H9 (cell line): Measurements from ENCODE around the gene ARHGEF5. TPM values are rescaled to one million over a fixed set of nuclear protein-coding genes. Genes with fewer than 3 reads are reported as not detected.

Source experiments
- DNase-seq: peaks from one replicate; pipeline ENCODE4 v3.0.0-alpha.2; 2017
- H2AFZ ChIP-seq: one replicate; pipeline ENCODE4 v1.6.1; 2013; ENCODE audit warnings: mild to moderate bottlenecking, low read length, control low read depth, moderate library complexity
- H2AK5ac ChIP-seq: 2 replicates; pipeline ENCODE4 v1.6.1; 2013; ENCODE audit warnings: low read length, control low read depth, mixed read lengths; ENCODE audit not compliant: insufficient read length
- H2BK120ac ChIP-seq: one replicate; pipeline ENCODE4 v1.6.1; 2013; ENCODE audit warnings: low read depth, mild to moderate bottlenecking, low read length, control low read depth, inconsistent platforms; ENCODE audit not compliant: poor library complexity, severe bottlenecking
- H2BK12ac ChIP-seq: 2 replicates; pipeline ENCODE4 v1.6.1; 2013; ENCODE audit warnings: low read length, control low read depth, mixed read lengths, low read depth; ENCODE audit not compliant: insufficient read length
- H2BK15ac ChIP-seq: 2 replicates; pipeline ENCODE4 v1.6.1; 2013; ENCODE audit warnings: low read depth, low read length, control low read depth
- H2BK20ac ChIP-seq: one replicate; pipeline ENCODE4 v1.6.1; 2013; ENCODE audit warnings: low read depth, mild to moderate bottlenecking, low read length, control low read depth, inconsistent platforms; ENCODE audit not compliant: poor library complexity, severe bottlenecking
- H2BK5ac ChIP-seq: 2 replicates; pipeline ENCODE4 v1.6.1; 2013; ENCODE audit warnings: low read length, control low read depth, mixed read lengths; ENCODE audit not compliant: insufficient read length
- H3K14ac ChIP-seq: 2 replicates; pipeline ENCODE4 v1.6.1; 2013; ENCODE audit warnings: low read length, control low read depth; ENCODE audit not compliant: insufficient read depth
- H3K18ac ChIP-seq: 2 replicates; pipeline ENCODE4 v1.6.1; 2013; ENCODE audit warnings: low read depth, mild to moderate bottlenecking, mixed read lengths, low read length, control low read depth; ENCODE audit not compliant: insufficient read length
- H3K23ac ChIP-seq: 2 replicates; pipeline ENCODE4 v1.6.1; 2013; ENCODE audit warnings: low read length, control low read depth, mixed read lengths, low read depth; ENCODE audit not compliant: insufficient read length
- H3K23me2 ChIP-seq: 2 replicates; pipeline ENCODE4 v1.6.1; 2013; ENCODE audit warnings: low read depth, mild to moderate bottlenecking, mixed read lengths, low read length, control low read depth; ENCODE audit not compliant: insufficient read length, poor library complexity, severe bottlenecking
- H3K27ac ChIP-seq: 2 replicates; pipeline ENCODE4 v1.5.1; 2013; ENCODE audit warnings: low read length, control low read depth, mixed read lengths, low read depth; ENCODE audit not compliant: insufficient read length
- H3K27me3 ChIP-seq: 2 replicates; pipeline ENCODE4 v1.6.1; 2013; ENCODE audit warnings: low read length, control low read depth, inconsistent platforms; ENCODE audit not compliant: insufficient read depth
- H3K4ac ChIP-seq: 2 replicates; pipeline ENCODE4 v1.6.1; 2013; ENCODE audit warnings: low read depth, mild to moderate bottlenecking, control low read depth, inconsistent platforms, low read length, moderate library complexity
- H3K4me1 ChIP-seq: 2 replicates; pipeline ENCODE4 v1.6.1; 2013; ENCODE audit warnings: low read length, control low read depth, inconsistent platforms; ENCODE audit not compliant: insufficient read depth
- H3K4me2 ChIP-seq: 2 replicates; pipeline ENCODE4 v1.6.1; 2013; ENCODE audit warnings: low read length, control low read depth, mixed read lengths; ENCODE audit not compliant: insufficient read length, insufficient read depth
- H3K56ac ChIP-seq: 2 replicates; pipeline ENCODE4 v1.6.1; 2013; ENCODE audit warnings: low read depth, mild to moderate bottlenecking, mixed read lengths, low read length, control low read depth; ENCODE audit not compliant: insufficient read length
- H3K79me1 ChIP-seq: 2 replicates; pipeline ENCODE4 v1.6.1; 2013; ENCODE audit warnings: low read depth, mild to moderate bottlenecking, moderate library complexity, low read length, control low read depth, inconsistent platforms; ENCODE audit not compliant: insufficient read depth, poor library complexity, severe bottlenecking
- H3K79me2 ChIP-seq: 2 replicates; pipeline ENCODE4 v1.6.1; 2013; ENCODE audit warnings: low read length, control low read depth, inconsistent platforms; ENCODE audit not compliant: insufficient read depth
- H3K9ac ChIP-seq: 2 replicates; pipeline ENCODE4 v1.6.1; 2013; ENCODE audit warnings: low read length, control low read depth, mixed read lengths; ENCODE audit not compliant: insufficient read length; ENCODE audit errors: extremely low read depth
- H3K9me3 ChIP-seq: one replicate; pipeline ENCODE4 v1.6.1; 2013; ENCODE audit warnings: low read depth, low read length, inconsistent platforms; ENCODE audit not compliant: control insufficient read depth
- H3T11ph ChIP-seq: one replicate; pipeline ENCODE4 v1.6.1; 2013; ENCODE audit warnings: mild to moderate bottlenecking, low read length, control low read depth, inconsistent platforms
- H4K20me1 ChIP-seq: one replicate; pipeline ENCODE4 v1.6.1; 2013; ENCODE audit not compliant: control insufficient read depth, insufficient read length, insufficient read depth
- H4K5ac ChIP-seq: 2 replicates; pipeline ENCODE4 v1.6.1; 2013; ENCODE audit warnings: low read depth, mild to moderate bottlenecking, mixed read lengths, low read length, control low read depth; ENCODE audit not compliant: insufficient read length
- H4K8ac ChIP-seq: replicated peaks from 2 replicates; pipeline ENCODE4 v1.6.1; 2013; ENCODE audit warnings: low read length, control low read depth, mixed read lengths, low read depth; ENCODE audit not compliant: insufficient read length
- H4K91ac ChIP-seq: 2 replicates; pipeline ENCODE4 v1.6.1; 2013; ENCODE audit warnings: low read depth, mild to moderate bottlenecking, moderate library complexity, mixed read lengths, low read length, control low read depth; ENCODE audit not compliant: insufficient read length
- H3K27ac Mint-ChIP-seq, 3 experiments: 2 replicates in 2 of 3; 3 replicates in 1 of 3; pipeline ENCODE4 v1.8.0; 2020 to 2021; ENCODE audit warnings: mixed read lengths in 3 of 3, mild to moderate bottlenecking in 1 of 3, moderate library complexity in 1 of 3
- H3K27me3 Mint-ChIP-seq: 2 replicates; pipeline ENCODE4 v1.8.0; 2021; ENCODE audit warnings: low read depth, mild to moderate bottlenecking, moderate library complexity, mixed read lengths
- H3K36me3 Mint-ChIP-seq, 3 experiments: 2 replicates in 2 of 3; 3 replicates in 1 of 3; pipeline ENCODE4 v1.8.0; 2020 to 2021; ENCODE audit warnings: low read depth in 3 of 3, mixed read lengths in 3 of 3; ENCODE audit not compliant: insufficient read depth in 1 of 3
- H3K4me1 Mint-ChIP-seq, 2 experiments: 2 replicates each; pipeline ENCODE4 v1.8.0; 2020; ENCODE audit warnings: mixed read lengths in 2 of 2
- H3K4me3 Mint-ChIP-seq, 2 experiments: 2 replicates in 1 of 2; 3 replicates in 1 of 2; pipeline ENCODE4 v1.8.0; 2020 to 2021; ENCODE audit warnings: mild to moderate bottlenecking in 2 of 2, mixed read lengths in 2 of 2, moderate library complexity in 1 of 2
- H3K9me3 Mint-ChIP-seq, 2 experiments: 2 replicates in 1 of 2; 3 replicates in 1 of 2; pipeline ENCODE4 v1.8.0; 2020; ENCODE audit warnings: mild to moderate bottlenecking in 2 of 2, mixed read lengths in 2 of 2, moderate library complexity in 1 of 2
- CTCF ChIP-seq: fragments of 200-600 bp; sonication (generic); conservative IDR thresholded peaks from 3 replicates; pipeline ENCODE4 v1.8.0; 2021; ENCODE audit warnings: antibody characterized with exemption, mild to moderate bottlenecking
- WGBS: extraction: QIAGEN DNeasy Blood & Tissue Kit; methylation state at CpG from one replicate; pipeline ENCODE4 v1.1.7; 2013; ENCODE audit warnings: missing lambda C conversion rate, low lambda C conversion rate, mixed read lengths; ENCODE audit not compliant: insufficient read length; ENCODE audit errors: extremely low coverage; 5-methylcytosine and 5-hydroxymethylcytosine counted together
- total RNA-seq: library from RNA; stranded (reverse); gene quantifications from 2 replicates; pipeline ENCODE4 v1.2.1, GENCODE V29; 2021

ARHGEF5 gene
- total RNA-seq, 1 experiment from 2014 or later: 33.9 TPM

- Mint-ChIP-seq H3K36me3 (peaks cover 18 to 41% (median 33%) of the 10 kb centered on the region in 3 experiments; a peak in 6 of 7 replicates), H3K27me3 (no peaks in the 10 kb centered on the region), H3K4me1 (peaks cover 8 to 10% of the 10 kb centered on the region in 2 experiments), H3K27ac (no peak overlapping the region), H3K4me3 (no peak overlapping the region), H3K9me3 (no peaks in the 10 kb centered on the region)
- no peak overlapping the region for H3K56ac ChIP-seq
- H3K79me1 ChIP-seq: no peaks in the 10 kb centered on the region
- no peak overlapping the region for H3K9ac ChIP-seq
- no peak overlapping the region for H2BK5ac ChIP-seq
- DNase-seq: peak; percentile 7
- no peaks in the 10 kb centered on the region for H3K9me3 ChIP-seq
- H2AK5ac ChIP-seq: no peak overlapping the region
- H3K79me2 ChIP-seq: no peaks in the 10 kb centered on the region
- H2AFZ ChIP-seq: no peak overlapping the region
- TF ChIP-seq CTCF: no peak
- no peak overlapping the region for H3K4me2 ChIP-seq
- H4K5ac ChIP-seq: no peak overlapping the region
- peaks cover 6% of the 10 kb centered on the region; the same call in 1 of the 2 replicates for H3K4me1 ChIP-seq
- H4K8ac ChIP-seq: no peak overlapping the region
- no peaks in the 10 kb centered on the region for H3K23me2 ChIP-seq
- H2BK120ac ChIP-seq: no peak overlapping the region
- H3K27ac ChIP-seq: no peak overlapping the region
- no peak overlapping the region for H3K14ac ChIP-seq
- no peak overlapping the region for H2BK12ac ChIP-seq
- WGBS: no CpG with 5 or more reads among the region's 11 CpGs
- H3K18ac ChIP-seq: no peak overlapping the region
- H3T11ph ChIP-seq: no peak overlapping the region
- peak overlapping the region; percentile 3; the same call in 1 of the 2 replicates for H2BK15ac ChIP-seq
- H4K20me1 ChIP-seq: no peaks in the 10 kb centered on the region
- no peak overlapping the region for H4K91ac ChIP-seq
- no peaks in the 10 kb centered on the region for H3K27me3 ChIP-seq
- H3K23ac ChIP-seq: no peak overlapping the region
- H3K4ac ChIP-seq: no peak overlapping the region
- H2BK20ac ChIP-seq: no peak overlapping the region
Measured at GRCh38 chr7:144379776-144380384, 24.7 kb downstream of the ARHGEF5 start.
